Nephron progenitor cell (in vitro differentiated cells): ENCODE results near the gene ISOC1.

Experiments used
- DNase-seq: peaks from one replicate; pipeline ENCODE4 v3.0.0; 2021
- H3K27ac Mint-ChIP-seq: 2 replicates; pipeline ENCODE4 v1.8.0; 2021; ENCODE audit warnings: mild to moderate bottlenecking, moderate library complexity, mixed read lengths
- H3K27me3 Mint-ChIP-seq: 2 replicates; pipeline ENCODE4 v1.8.0; 2021; ENCODE audit warnings: mild to moderate bottlenecking, low read depth, mixed read lengths; ENCODE audit not compliant: poor library complexity
- H3K36me3 Mint-ChIP-seq: 2 replicates; pipeline ENCODE4 v1.8.0; 2021; ENCODE audit warnings: low read depth, mixed read lengths
- H3K4me1 Mint-ChIP-seq: 2 replicates; pipeline ENCODE4 v1.8.0; 2021; ENCODE audit warnings: mixed read lengths
- H3K4me3 Mint-ChIP-seq: 2 replicates; pipeline ENCODE4 v1.8.0; 2021; ENCODE audit warnings: mild to moderate bottlenecking, moderate library complexity, mixed read lengths
- H3K9me3 Mint-ChIP-seq: 2 replicates; pipeline ENCODE4 v1.8.0; 2021; ENCODE audit warnings: mild to moderate bottlenecking, moderate library complexity, mixed read lengths
- CTCF ChIP-seq: fragments of 200-600 bp; sonication (generic); IDR thresholded peaks from 2 replicates; pipeline ENCODE4 v1.5.0; 2021; ENCODE audit warnings: antibody characterized with exemption

Gene ISOC1

GRCh38 chr5:129097498-129098296 lies 3.1 kb downstream of the ISOC1 start:
- no peak overlapping the region for H3K27ac Mint-ChIP-seq

GRCh38 chr5:129098488-129099183 lies 4.1 kb downstream of the ISOC1 start:
- Mint-ChIP-seq H3K27ac (no peak overlapping the region), H3K9me3 (no peaks in the 10 kb centered on the region), H3K4me3 (no peak overlapping the region), H3K36me3 (no peaks in the 10 kb centered on the region), H3K27me3 (no peaks in the 10 kb centered on the region), H3K4me1 (peaks cover 39% of the 10 kb centered on the region)
- DNase-seq: no peak
- no peak for TF ChIP-seq CTCF

More at GRCh38 chr5:129097498-129098296, 3.1 kb downstream of the ISOC1 start:
- H3K27me3 Mint-ChIP-seq: no peaks in the 10 kb centered on the region
- peaks cover 39% of the 10 kb centered on the region for H3K4me1 Mint-ChIP-seq
- TF ChIP-seq CTCF: no peak
- DNase-seq: no peak
- no peak overlapping the region for H3K4me3 Mint-ChIP-seq
- no peaks in the 10 kb centered on the region for H3K9me3 Mint-ChIP-seq
- H3K36me3 Mint-ChIP-seq: no peaks in the 10 kb centered on the region

GRCh38 chr5:129099184-129099569 lies 4.6 kb downstream of the ISOC1 start:
- TF ChIP-seq CTCF: no peak
- DNase-seq: no peak

GRCh38 chr5:129101794-129102193 lies 7.2 kb downstream of the ISOC1 start:
- no peak for DNase-seq
- Mint-ChIP-seq H3K4me3 (no peak overlapping the region), H3K9me3 (no peaks in the 10 kb centered on the region), H3K36me3 (peaks cover 18% of the 10 kb centered on the region), H3K27ac (peak overlapping the region; percentile 29), H3K27me3 (no peaks in the 10 kb centered on the region), H3K4me1 (peaks cover 26% of the 10 kb centered on the region)
- no peak for TF ChIP-seq CTCF

More at GRCh38 chr5:129099184-129099569, 4.6 kb downstream of the ISOC1 start:
- H3K36me3 Mint-ChIP-seq: no peaks in the 10 kb centered on the region
- H3K9me3 Mint-ChIP-seq: no peaks in the 10 kb centered on the region
- H3K27me3 Mint-ChIP-seq: no peaks in the 10 kb centered on the region
- no peak overlapping the region for H3K27ac Mint-ChIP-seq
- peaks cover 39% of the 10 kb centered on the region for H3K4me1 Mint-ChIP-seq
- H3K4me3 Mint-ChIP-seq: no peak overlapping the region

- no peak for DNase-seq
- H3K36me3 Mint-ChIP-seq: peaks cover 29% of the 10 kb centered on the region
- H3K4me1 Mint-ChIP-seq: peaks cover 17% of the 10 kb centered on the region
- no peaks in the 10 kb centered on the region for H3K9me3 Mint-ChIP-seq
- H3K27ac Mint-ChIP-seq: no peak overlapping the region
- H3K4me3 Mint-ChIP-seq: no peak overlapping the region
- TF ChIP-seq CTCF: no peak
- no peaks in the 10 kb centered on the region for H3K27me3 Mint-ChIP-seq
These were observed 8.8 kb downstream of the ISOC1 start for GRCh38 chr5:129103397-129103796.
